Nephron (organoid): ENCODE data around the gene SORL1.
"Not testable (repeated sequence)": the region's sequence is repeated elsewhere in the genome, so short reads cannot be mapped to it uniquely, and the experiment has no call there.

Experiments used
- H3K27ac Mint-ChIP-seq, 3 experiments: 2 replicates each; pipeline ENCODE4 v1.8.0; 2020; ENCODE audit warnings: mixed read lengths in 3 of 3, mild to moderate bottlenecking in 2 of 3, moderate library complexity in 1 of 3
- H3K27me3 Mint-ChIP-seq: 2 replicates; pipeline ENCODE4 v1.8.0; 2021; ENCODE audit warnings: low read depth, mild to moderate bottlenecking, moderate library complexity, mixed read lengths
- H3K36me3 Mint-ChIP-seq: 2 replicates; pipeline ENCODE4 v1.8.0; 2020; ENCODE audit warnings: low read depth, mixed read lengths
- H3K4me1 Mint-ChIP-seq: 2 replicates; pipeline ENCODE4 v1.8.0; 2020; ENCODE audit warnings: mixed read lengths
- H3K4me3 Mint-ChIP-seq, 3 experiments: 2 replicates each; pipeline ENCODE4 v1.8.0; 2020; ENCODE audit warnings: mild to moderate bottlenecking in 3 of 3, mixed read lengths in 3 of 3, moderate library complexity in 2 of 3
- H3K9me3 Mint-ChIP-seq: 2 replicates; pipeline ENCODE4 v1.8.0; 2020; ENCODE audit warnings: mixed read lengths
- CTCF ChIP-seq, 3 experiments: fragments of 200-600 bp; sonication (generic); IDR thresholded peaks; one replicate each; pipeline ENCODE4 v1.5.0; 2021; ENCODE audit warnings: antibody characterized with exemption in 3 of 3; ENCODE audit not compliant: unreplicated experiment in 3 of 3

The SORL1 gene

GRCh38 chr11:121563003-121563402, 110.9 kb downstream of the SORL1 start:
- H3K4me1 Mint-ChIP-seq, result peaks cover 29% of the 10 kb centered on the region
- H3K9me3 Mint-ChIP-seq, result no peaks in the 10 kb centered on the region
- no peak for TF ChIP-seq CTCF (IDR thresholded peaks at IDR 0.05; ENCODE audit: unreplicated experiment in 3 of 3)
- peaks cover 3% of the 10 kb centered on the region for H3K27me3 Mint-ChIP-seq
- H3K27ac Mint-ChIP-seq, result no peak overlapping the region
- no peak overlapping the region for H3K4me3 Mint-ChIP-seq
- peaks cover 18% of the 10 kb centered on the region for H3K36me3 Mint-ChIP-seq

DNA sequence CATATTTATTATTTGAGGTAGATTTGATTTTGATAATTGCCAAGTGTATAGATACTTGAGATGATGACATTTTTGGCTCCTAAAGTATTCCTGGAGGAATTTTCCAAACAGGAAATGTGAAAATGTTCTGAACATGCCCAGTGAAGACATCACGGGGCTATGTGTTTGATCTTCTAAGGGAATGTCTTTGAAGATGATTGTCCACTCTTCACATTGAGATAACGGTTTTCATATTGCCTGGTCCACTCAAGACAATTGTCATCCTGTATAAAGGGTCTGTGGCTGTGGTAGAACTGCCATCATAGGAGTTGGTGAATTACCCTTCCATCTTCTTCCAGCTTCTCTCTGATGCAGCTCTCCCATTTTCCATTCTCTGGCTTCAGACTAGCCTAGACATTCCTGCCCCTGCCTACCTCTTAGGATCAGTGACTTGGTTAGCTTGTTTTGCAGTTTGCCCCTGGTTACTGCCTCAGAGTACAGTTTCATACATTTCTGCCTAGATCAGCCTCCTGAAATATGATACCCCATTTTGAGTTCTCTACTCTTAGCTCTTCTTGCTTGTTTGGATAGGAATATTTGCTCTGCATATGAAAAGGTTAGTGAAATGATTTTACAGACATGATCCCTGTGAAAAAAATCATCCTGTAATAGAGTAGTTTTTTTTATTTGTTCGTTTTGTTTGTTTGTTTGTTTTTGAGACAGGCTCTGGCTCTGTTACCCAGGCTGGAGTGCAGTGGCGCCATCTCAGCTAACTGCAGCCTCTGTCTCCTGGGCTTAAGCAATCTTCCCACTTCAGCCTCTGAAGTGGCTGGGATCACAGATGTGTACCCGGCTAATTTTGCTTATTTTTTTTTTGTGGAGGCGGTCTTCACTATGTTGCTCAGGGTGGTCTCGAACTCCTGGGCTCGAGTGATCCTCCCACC, 112.0 kb downstream of the SORL1 start:
- peaks cover 3% of the 10 kb centered on the region for H3K27me3 Mint-ChIP-seq
- TF ChIP-seq CTCF (IDR thresholded peaks at IDR 0.05; ENCODE audit: unreplicated experiment in 3 of 3), result no peak
- no peak overlapping the region for H3K27ac Mint-ChIP-seq
- H3K36me3 Mint-ChIP-seq, result peaks cover 14% of the 10 kb centered on the region
- H3K4me3 Mint-ChIP-seq, result no peak overlapping the region
- no peaks in the 10 kb centered on the region for H3K9me3 Mint-ChIP-seq
- H3K4me1 Mint-ChIP-seq, result peaks cover 29% of the 10 kb centered on the region

GRCh38 chr11:121564948-121565684, 113.0 kb downstream of the SORL1 start:
- Mint-ChIP-seq H3K4me3 (no peak overlapping the region), H3K27me3 (peaks cover 3% of the 10 kb centered on the region), H3K9me3 (no peaks in the 10 kb centered on the region), H3K36me3 (peaks cover 11% of the 10 kb centered on the region), H3K27ac (no peak overlapping the region), H3K4me1 (peaks cover 20% of the 10 kb centered on the region)
- no peak for TF ChIP-seq CTCF (IDR thresholded peaks at IDR 0.05; ENCODE audit: unreplicated experiment in 3 of 3)

GRCh38 chr11:121566279-121567168, 114.4 kb downstream of the SORL1 start:
- no peak overlapping the region for H3K4me3 Mint-ChIP-seq
- no peak for TF ChIP-seq CTCF (IDR thresholded peaks at IDR 0.05; ENCODE audit: unreplicated experiment in 3 of 3)
- peaks cover 11% of the 10 kb centered on the region for H3K36me3 Mint-ChIP-seq
- H3K9me3 Mint-ChIP-seq, result no peaks in the 10 kb centered on the region
- peaks cover 9% of the 10 kb centered on the region for H3K27me3 Mint-ChIP-seq
- H3K4me1 Mint-ChIP-seq, result peaks cover 17% of the 10 kb centered on the region
- no peak overlapping the region for H3K27ac Mint-ChIP-seq

GRCh38 chr11:121567995-121568394, 115.9 kb downstream of the SORL1 start:
- H3K36me3 Mint-ChIP-seq, result peaks cover 11% of the 10 kb centered on the region
- no peak overlapping the region for H3K27ac Mint-ChIP-seq
- H3K9me3 Mint-ChIP-seq, result no peaks in the 10 kb centered on the region
- no peak for TF ChIP-seq CTCF (IDR thresholded peaks at IDR 0.05; ENCODE audit: unreplicated experiment in 3 of 3)
- H3K4me3 Mint-ChIP-seq, result no peak overlapping the region
- H3K27me3 Mint-ChIP-seq, result peaks cover 9% of the 10 kb centered on the region
- H3K4me1 Mint-ChIP-seq, result peaks cover 32% of the 10 kb centered on the region

GRCh38 chr11:121569332-121570299, 117.5 kb downstream of the SORL1 start:
- not testable (repeated sequence) for H3K27ac Mint-ChIP-seq, H3K4me3 Mint-ChIP-seq, H3K9me3 Mint-ChIP-seq
- Mint-ChIP-seq H3K4me1 (peaks cover 33% of the 10 kb centered on the region), H3K36me3 (peaks cover 11% of the 10 kb centered on the region), H3K27me3 (peaks cover 10% of the 10 kb centered on the region)
